GM19452 (cell line): ENCODE data around the gene CACNA1A.
"Not testable (repeated sequence)": the region's sequence is repeated elsewhere in the genome, so short reads cannot be mapped to it uniquely, and the experiment has no call there.

Experiments used
- ATAC-seq: cut with Tn5 transposase; IDR thresholded peaks from one replicate; pipeline ENCODE4 v1.9.1; 2021; ENCODE audit not compliant: unreplicated experiment

The CACNA1A gene

GRCh38 chr19:13427273-13428051 lies 78.8 kb downstream of the CACNA1A start:
- ATAC-seq, result no peak

GRCh38 chr19:13425875-13426274 lies 80.4 kb downstream of the CACNA1A start:
- not testable (repeated sequence) for ATAC-seq

GRCh38 chr19:13425151-13425550 lies 81.1 kb downstream of the CACNA1A start:
- ATAC-seq, result no peak

- ATAC-seq, result no peak
Measured at GRCh38 chr19:13420780-13421179, 85.5 kb downstream of the CACNA1A start.

GRCh38 chr19:13417054-13417453 lies 89.2 kb downstream of the CACNA1A start:
- ATAC-seq, result no peak

GRCh38 chr19:13411899-13412298 lies 94.4 kb downstream of the CACNA1A start:
- ATAC-seq, result no peak

GRCh38 chr19:13410946-13411345 lies 95.3 kb downstream of the CACNA1A start:
- ATAC-seq, result no peak

- no peak for ATAC-seq
Measured at GRCh38 chr19:13408889-13409518, 97.3 kb downstream of the CACNA1A start.

GRCh38 chr19:13404236-13404635 lies 102.0 kb downstream of the CACNA1A start:
- no peak for ATAC-seq

- no peak for ATAC-seq
Measured at GRCh38 chr19:13401388-13401787, 104.9 kb downstream of the CACNA1A start.

GRCh38 chr19:13400296-13400695 lies 106.0 kb downstream of the CACNA1A start:
- ATAC-seq, result no peak

GRCh38 chr19:13399746-13400145 lies 106.5 kb downstream of the CACNA1A start:
- no peak for ATAC-seq

- ATAC-seq, result no peak
Measured at GRCh38 chr19:13398780-13399726, 107.2 kb downstream of the CACNA1A start.

- ATAC-seq, result no peak
Measured at GRCh38 chr19:13398182-13398581, 108.1 kb downstream of the CACNA1A start.

GRCh38 chr19:13396250-13397080 lies 109.8 kb downstream of the CACNA1A start:
- no peak for ATAC-seq

- no peak for ATAC-seq
Measured at GRCh38 chr19:13382633-13382938, 123.7 kb downstream of the CACNA1A start.

- ATAC-seq, result no peak
Measured at GRCh38 chr19:13381827-13382632, 124.2 kb downstream of the CACNA1A start.

- no peak for ATAC-seq
Measured at GRCh38 chr19:13376537-13376936, 129.7 kb downstream of the CACNA1A start.

- ATAC-seq, result no peak
Measured at GRCh38 chr19:13373599-13373998, 132.7 kb downstream of the CACNA1A start.

- ATAC-seq, result no peak
Measured at GRCh38 chr19:13370948-13371347, 135.3 kb downstream of the CACNA1A start.
